IMR-90 (cell line): ENCODE measurements around the gene NACC2. TPM values are rescaled to one million over a fixed set of nuclear protein-coding genes. Genes with fewer than 3 reads are reported as not detected.
A peak's percentile ranks its signal among the peaks of the same experiment; 100 is the strongest.

Experiments used
- ATAC-seq: fragments of 200-7000 bp; cut with Tn5 transposase; 2 replicates; pipeline ENCODE4 v1.9.1; 2020; ENCODE audit warnings: low read depth, mild to moderate bottlenecking, moderate library complexity
- BruUV-seq: library from RNA; stranded (reverse); fragments of 400-500 nt; replicated peaks from 2 replicates; lab custom pipeline; 2021; lab: Mats Ljungman, UMichigan
- CTCF ChIA-PET: fragments of 300-600 bp; formaldehyde crosslinking; extraction: SDS; loops from one replicate; lab custom pipeline; 2021; ENCODE audit warnings: antibody characterized with exemption; lab: Yijun Ruan, JAX
- POLR2A ChIA-PET: fragments of 300-600 bp; sonication (Branson Sonifier 250); formaldehyde crosslinking; loops from one replicate; lab custom pipeline; 2022; ENCODE audit warnings: antibody characterized with exemption; ENCODE audit not compliant: unreplicated experiment; lab: Charles Lee
- DNase-seq: peaks from one replicate; pipeline ENCODE4 v3.0.0; 2013
- H2AFZ ChIP-seq: replicated peaks from 2 replicates; pipeline ENCODE3; 2013; ENCODE audit warnings: low read length, mild to moderate bottlenecking; ENCODE audit not compliant: poor library complexity
- H2AK5ac ChIP-seq: 2 replicates; pipeline ENCODE4 v1.6.1; 2013; ENCODE audit warnings: low read depth, low read length, inconsistent platforms
- H2AK9ac ChIP-seq: replicated peaks from 2 replicates; pipeline ENCODE3; 2013; ENCODE audit warnings: mild to moderate bottlenecking, low read depth, low read length, moderate library complexity; ENCODE audit not compliant: poor library complexity
- H2BK120ac ChIP-seq: 2 replicates; pipeline ENCODE4 v1.6.1; 2013; ENCODE audit warnings: low read depth, low read length, inconsistent platforms
- H2BK15ac ChIP-seq: 3 replicates; pipeline ENCODE4 v1.6.1; 2013; ENCODE audit warnings: low read depth, low read length, inconsistent platforms
- H2BK20ac ChIP-seq: 2 replicates; pipeline ENCODE4 v1.6.1; 2013; ENCODE audit warnings: low read depth, mild to moderate bottlenecking, inconsistent platforms, low read length, moderate library complexity
- H2BK5ac ChIP-seq: 2 replicates; pipeline ENCODE4 v1.6.1; 2013; ENCODE audit warnings: mild to moderate bottlenecking, low read depth, low read length, inconsistent platforms; ENCODE audit not compliant: poor library complexity, severe bottlenecking
- H3K14ac ChIP-seq: replicated peaks from 2 replicates; pipeline ENCODE4 v1.6.1; 2013; ENCODE audit warnings: low read depth, low read length, inconsistent platforms
- H3K18ac ChIP-seq: 2 replicates; pipeline ENCODE4 v1.6.1; 2013; ENCODE audit warnings: low read depth, low read length, control low read depth
- H3K23ac ChIP-seq: 2 replicates; pipeline ENCODE4 v1.6.1; 2013; ENCODE audit warnings: low read depth, low read length, inconsistent platforms
- H3K27ac ChIP-seq: 2 replicates; pipeline ENCODE4 v1.5.1; 2013; ENCODE audit warnings: mild to moderate bottlenecking, control low read depth, low read length; ENCODE audit not compliant: insufficient read depth
- H3K27me3 ChIP-seq: 2 replicates; pipeline ENCODE4 v1.6.1; 2013; ENCODE audit warnings: low read length; ENCODE audit not compliant: control insufficient read depth, insufficient read depth
- H3K36me3 ChIP-seq: 2 replicates; pipeline ENCODE4 v1.6.1; 2013; ENCODE audit warnings: low read length, mixed read lengths; ENCODE audit not compliant: control insufficient read depth, insufficient read depth
- H3K4ac ChIP-seq: 2 replicates; pipeline ENCODE4 v1.6.1; 2013; ENCODE audit warnings: low read depth, low read length, inconsistent platforms
- H3K4me1 ChIP-seq: 2 replicates; pipeline ENCODE4 v1.6.1; 2013; ENCODE audit warnings: low read length, mixed read lengths; ENCODE audit not compliant: control insufficient read depth, insufficient read depth
- H3K4me2 ChIP-seq: 2 replicates; pipeline ENCODE4 v1.6.1; 2013; ENCODE audit warnings: low read depth, mild to moderate bottlenecking, control low read depth, low read length, moderate library complexity
- H3K4me3 ChIP-seq: 2 replicates; pipeline ENCODE4 v1.5.1; 2013; ENCODE audit warnings: low read depth, mild to moderate bottlenecking, control low read depth, low read length, moderate library complexity; ENCODE audit not compliant: insufficient read depth
- H3K56ac ChIP-seq: 2 replicates; pipeline ENCODE4 v1.6.1; 2013; ENCODE audit warnings: low read length, inconsistent platforms; ENCODE audit not compliant: insufficient read depth; ENCODE audit errors: extremely low read depth
- H3K79me1 ChIP-seq, 2 experiments: 2 replicates each; pipeline ENCODE4 v1.6.1; 2013; ENCODE audit warnings: low read length in 2 of 2, inconsistent platforms in 1 of 2, low read depth in 1 of 2
- H3K9ac ChIP-seq: 2 replicates; pipeline ENCODE4 v1.6.1; 2013; ENCODE audit warnings: low read depth, low read length, control low read depth
- H3K9me1 ChIP-seq: 2 replicates; pipeline ENCODE4 v1.6.1; 2013; ENCODE audit warnings: low read length, inconsistent platforms; ENCODE audit not compliant: insufficient read depth
- H3K9me3 ChIP-seq: 2 replicates; pipeline ENCODE4 v1.6.1; 2013; ENCODE audit warnings: low read length; ENCODE audit not compliant: control insufficient read depth, insufficient read depth
- H4K20me1 ChIP-seq: 2 replicates; pipeline ENCODE4 v1.6.1; 2013; ENCODE audit warnings: low read length, inconsistent platforms; ENCODE audit not compliant: insufficient read depth
- H4K5ac ChIP-seq: 2 replicates; pipeline ENCODE4 v1.6.1; 2013; ENCODE audit warnings: mild to moderate bottlenecking, low read depth, low read length, control low read depth
- H4K8ac ChIP-seq, 2 experiments: 2 replicates each; pipeline ENCODE4 v1.6.1; 2013; ENCODE audit warnings: low read depth in 2 of 2, low read length in 2 of 2, control low read depth in 1 of 2, inconsistent platforms in 1 of 2
- H4K91ac ChIP-seq: 2 replicates; pipeline ENCODE4 v1.6.1; 2013; ENCODE audit warnings: low read depth, low read length, inconsistent platforms; ENCODE audit not compliant: insufficient read depth
- BHLHE40 ChIP-seq: fragments of 150-350 bp; IDR thresholded peaks from 2 replicates; pipeline ENCODE4 v1.6.1; 2016; ENCODE audit warnings: mild to moderate bottlenecking, low read depth, low read length
- CHD1 ChIP-seq: IDR thresholded peaks from 2 replicates; pipeline ENCODE4 v1.6.1; 2012; ENCODE audit warnings: low read depth, low read length, improper control_type of control experiment
- FOS ChIP-seq: fragments of 150-350 bp; IDR thresholded peaks from 2 replicates; pipeline ENCODE4 v1.6.1; 2016; ENCODE audit warnings: low read depth, low read length
- MAFK ChIP-seq: IDR thresholded peaks from 2 replicates; pipeline ENCODE4 v1.6.1; 2012; ENCODE audit warnings: low read depth, low read length, improper control_type of control experiment
- SMC3 ChIP-seq: fragments of 150-350 bp; IDR thresholded peaks from 2 replicates; pipeline ENCODE4 v1.6.1; 2016; ENCODE audit warnings: low read depth, mild to moderate bottlenecking, antibody characterized with exemption, low read length, moderate library complexity
- WGBS, 2 experiments: methylation state at CpG; one replicate each; pipeline versions ENCODE4 v1.1.5 to v1.1.7; 2013; ENCODE audit warnings: missing lambda C conversion rate in 2 of 2; ENCODE audit not compliant: insufficient read length in 1 of 2; ENCODE audit errors: extremely low coverage in 2 of 2; 5-methylcytosine and 5-hydroxymethylcytosine counted together
- dilution Hi-C: fragments of 300-500 bp; cut with HindIII; formaldehyde crosslinking; loops from one replicate; pipeline ENCODE4 v1.14.3; 2018; ENCODE audit warnings: low sequenced_read_pairs; ENCODE audit not compliant: unreplicated experiment
- in situ Hi-C: fragments of 300-500 bp; cut with MboI; formaldehyde crosslinking; loops from 3 replicates; pipeline ENCODE4 v1.14.3; 2019; ENCODE audit warnings: low sequenced_read_pairs, inconsistent platforms, mixed read lengths
- intact Hi-C: fragments of 100-400 bp; cut with micrococcal nuclease; formaldehyde crosslinking; loops from 2 replicates; pipeline ENCODE4 v1.10.0; 2022
- polyA plus RNA-seq, 3 experiments: library from polyadenylated mRNA; depleted of rRNA; stranded (reverse); fragments of >200 nt; gene quantifications; 2 replicates each; pipeline ENCODE4 v1.2.3, GENCODE V29; 2012; ENCODE audit warnings: low replicate concordance in 1 of 3
- total RNA-seq: library from RNA; depleted of rRNA; stranded (reverse); fragments of >200 nt; gene quantifications from 2 replicates; pipeline ENCODE4 v1.2.3, GENCODE V29; 2012

The NACC2 gene
- total and polyA plus RNA-seq, 2 of the 4 experiments (the other 2 are of a cell fraction), result 7.9 to 19.0 TPM

- Histone ChIP-seq H3K27ac (no peak overlapping the region), H2AK9ac (no peak overlapping the region), H3K14ac (no peak overlapping the region), H3K9ac (no peak overlapping the region), H4K5ac (0 out of 2 replicates have a peak overlapping the region, but pooled peaks have one; percentile 7), H2BK20ac (no peak overlapping the region; the same call in 1 of the 2 replicates), H3K36me3 (peaks cover 15% of the 10 kb centered on the region), H3K4me2 (0 out of 2 replicates have a peak overlapping the region, but pooled peaks have one; percentile 28), H4K91ac (peak overlapping the region; percentile 48; the same call in 1 of the 2 replicates), H3K18ac (no peak overlapping the region), H3K9me3 (no peaks in the 10 kb centered on the region), H3K4me3 (no peak overlapping the region), H2AK5ac (peak overlapping the region; percentile 92), H2AFZ (peak overlapping the region; percentile 11), H3K4ac (peak overlapping the region; percentile 69), H2BK120ac (peak overlapping the region; percentile 53; the same call in 1 of the 2 replicates), H3K56ac (no peak overlapping the region), H4K20me1 (peaks cover 7% of the 10 kb centered on the region; the same call in 1 of the 2 replicates), H2BK5ac (peak overlapping the region; percentile 25), H3K79me1 (peaks cover 4 to 34% of the 10 kb centered on the region in 2 experiments; a peak in 3 of 4 replicates), H3K9me1 (0 out of 2 replicates have a peak, but pooled peaks cover 3% of the 10 kb centered on the region), H3K4me1 (peaks cover 27% of the 10 kb centered on the region), H3K27me3 (no peaks in the 10 kb centered on the region), H3K23ac (no peak overlapping the region), H2BK15ac (no peak overlapping the region), H4K8ac (no peak overlapping the region)
- ATAC-seq (peak; percentile 73), DNase-seq (peak; percentile 88)
- POLR2A ChIA-PET, result no interaction called here
- dilution Hi-C loops (no loop called here), in situ Hi-C loops (no loop called here), intact Hi-C loops (no loop called here)
- no TSS peak for BruUV-seq
- 0 out of 2 replicates have a peak, but pooled peaks have one; percentile 5 for TF ChIP-seq SMC3
- TF ChIP-seq CHD1, result no peak
- peak; percentile 99 for TF ChIP-seq FOS
- TF ChIP-seq MAFK, result no peak
- peak; percentile 49; the same call in 1 of the 2 replicates for TF ChIP-seq BHLHE40
- CTCF ChIA-PET, result no interaction called here
- 87% methylated on average over 3 of the region's 24 CpGs; no CpG with 5 or more reads in 1 of the 2 experiments for WGBS, 2 experiments
These were observed 87.0 kb downstream of the NACC2 start for GRCh38 chr9:136007934-136008692.
